H1 (cell line): Measurements from ENCODE around the gene COG7. TPM values are rescaled to one million over a fixed set of nuclear protein-coding genes. Genes with fewer than 3 reads are reported as not detected.

Source experiments
- CTCF ChIA-PET: fragments of 300-600 bp; sonication (Branson Sonifier 250); formaldehyde crosslinking; loops from one replicate; lab custom pipeline; 2021; ENCODE audit not compliant: partially characterized antibody; lab: Charles Lee
- POLR2A ChIA-PET: fragments of 300-600 bp; sonication (Branson Sonifier 250); formaldehyde crosslinking; loops from one replicate; lab custom pipeline; 2021; ENCODE audit warnings: inconsistent platforms; ENCODE audit not compliant: partially characterized antibody; lab: Charles Lee
- DNase-seq, 2 experiments: peaks; one replicate each; pipeline versions ENCODE4 v3.0.0 to v3.0.0-alpha.2; 2010 to 2022; ENCODE audit warnings: low spot score in 2 of 2, low read depth in 1 of 2, mixed read lengths in 1 of 2
- FAIRE-seq: peaks from 2 replicates; lab custom pipeline; 2011; peaks lifted over from hg19 to GRCh38; lab: Jason Lieb, UNC
- H2AFZ ChIP-seq: 2 replicates; pipeline ENCODE4 v1.8.1; 2012; ENCODE audit warnings: low read length, inconsistent platforms
- H2AK5ac ChIP-seq: 2 replicates; pipeline ENCODE4 v1.6.1; 2013; ENCODE audit warnings: low read depth, low read length
- H2BK120ac ChIP-seq: replicated peaks from 2 replicates; pipeline ENCODE3; 2013; ENCODE audit warnings: low read depth, low read length, inconsistent platforms
- H2BK12ac ChIP-seq: 2 replicates; pipeline ENCODE4 v1.6.1; 2013; ENCODE audit warnings: low read depth, low read length
- H2BK15ac ChIP-seq: 2 replicates; pipeline ENCODE4 v1.6.1; 2013; ENCODE audit warnings: low read length
- H2BK20ac ChIP-seq: 2 replicates; pipeline ENCODE4 v1.6.1; 2013; ENCODE audit warnings: low read length
- H2BK5ac ChIP-seq: 2 replicates; pipeline ENCODE4 v1.6.1; 2013; ENCODE audit warnings: low read depth, low read length
- H3K14ac ChIP-seq: 2 replicates; pipeline ENCODE4 v1.6.1; 2013; ENCODE audit warnings: inconsistent platforms; ENCODE audit not compliant: insufficient read length
- H3K18ac ChIP-seq: 2 replicates; pipeline ENCODE4 v1.6.1; 2013; ENCODE audit warnings: low read length; ENCODE audit errors: extremely low read depth
- H3K23ac ChIP-seq: 2 replicates; pipeline ENCODE4 v1.6.1; 2013; ENCODE audit warnings: inconsistent platforms; ENCODE audit not compliant: insufficient read length
- H3K23me2 ChIP-seq: 2 replicates; pipeline ENCODE4 v1.6.1; 2013; ENCODE audit warnings: low read depth, low read length
- H3K27ac ChIP-seq: 2 replicates; pipeline ENCODE4 v1.6.1; 2011; ENCODE audit warnings: low read depth, low read length, inconsistent platforms
- H3K27me3 ChIP-seq, 4 experiments: replicated peaks in 1 of 4; 1 replicate in 1 of 4; 2 replicates in 3 of 4; pipeline versions ENCODE4 v1.6.1 to v1.8.1; 2011 to 2013; ENCODE audit warnings: low read length in 3 of 4, mild to moderate bottlenecking in 3 of 4, inconsistent platforms in 2 of 4, mixed read lengths in 2 of 4, moderate library complexity in 1 of 4; ENCODE audit not compliant: control insufficient read depth in 3 of 4, insufficient read depth in 3 of 4; ENCODE audit errors: extremely low read depth in 1 of 4
- H3K36me3 ChIP-seq, 4 experiments: 2 replicates each; pipeline versions ENCODE4 v1.6.1 to v1.8.1; 2011 to 2013; ENCODE audit warnings: mild to moderate bottlenecking in 4 of 4, low read length in 3 of 4, moderate library complexity in 2 of 4, control low read depth in 1 of 4, inconsistent platforms in 1 of 4; ENCODE audit not compliant: insufficient read depth in 4 of 4, control insufficient read depth in 2 of 4
- H3K4ac ChIP-seq: replicated peaks from 2 replicates; pipeline ENCODE3; 2013; ENCODE audit warnings: low read length, low read depth, mixed read lengths, inconsistent platforms; ENCODE audit not compliant: insufficient read length
- H3K4me1 ChIP-seq, 4 experiments: replicated peaks in 1 of 4; 1 replicate in 1 of 4; 2 replicates in 3 of 4; pipeline versions ENCODE4 v1.6.1 to v1.8.1; 2011 to 2013; ENCODE audit warnings: low read length in 3 of 4, inconsistent platforms in 2 of 4, mixed read lengths in 1 of 4; ENCODE audit not compliant: insufficient read depth in 4 of 4, control insufficient read depth in 3 of 4
- H3K4me2 ChIP-seq, 2 experiments: 2 replicates each; pipeline versions ENCODE4 v1.6.1 to v1.8.1; 2011 to 2013; ENCODE audit warnings: low read depth in 2 of 2, low read length in 2 of 2, control low read depth in 1 of 2, inconsistent platforms in 1 of 2, mild to moderate bottlenecking in 1 of 2; ENCODE audit not compliant: insufficient read depth in 1 of 2
- H3K4me3 ChIP-seq, 4 experiments: fragments of 200-600, 300-600 bp in 1 of 4; sonication (generic), shearing (Covaris generic), sonication (Bioruptor Twin) in 1 of 4; 2 replicates each; pipeline versions ENCODE4 v1.5.1 to v1.8.1; 2011 to 2016; ENCODE audit warnings: low read length in 4 of 4, low read depth in 3 of 4, control low read depth in 2 of 4, inconsistent platforms in 2 of 4, mild to moderate bottlenecking in 2 of 4, mixed read lengths in 1 of 4, moderate library complexity in 1 of 4; ENCODE audit not compliant: insufficient read depth in 2 of 4; ENCODE audit errors: extremely low read depth in 1 of 4
- H3K56ac ChIP-seq: replicated peaks from 2 replicates; pipeline ENCODE3; 2013; ENCODE audit warnings: low read depth, mild to moderate bottlenecking, mixed read lengths, low read length, inconsistent platforms; ENCODE audit not compliant: insufficient read length
- H3K79me1 ChIP-seq: 2 replicates; pipeline ENCODE4 v1.6.1; 2013; ENCODE audit warnings: low read depth, low read length, control low read depth
- H3K79me2 ChIP-seq, 2 experiments: 2 replicates each; pipeline versions ENCODE4 v1.6.1 to v1.8.1; 2012 to 2013; ENCODE audit warnings: low read length in 2 of 2, mild to moderate bottlenecking in 2 of 2, inconsistent platforms in 1 of 2; ENCODE audit not compliant: insufficient read depth in 2 of 2, control insufficient read depth in 1 of 2
- H3K9ac ChIP-seq, 4 experiments: replicated peaks in 1 of 4; 1 replicate in 1 of 4; 2 replicates in 3 of 4; pipeline versions ENCODE4 v1.6.1 to v1.8.1; 2011 to 2013; ENCODE audit warnings: low read depth in 3 of 4, low read length in 3 of 4, control low read depth in 2 of 4, mild to moderate bottlenecking in 2 of 4, moderate library complexity in 2 of 4, inconsistent platforms in 1 of 4; ENCODE audit errors: extremely low read depth in 1 of 4
- H3K9me3 ChIP-seq, 2 experiments: 2 replicates each; pipeline versions ENCODE4 v1.6.1 to v1.8.1; 2012 to 2013; ENCODE audit warnings: mild to moderate bottlenecking in 2 of 2, moderate library complexity in 2 of 2, control low read depth in 1 of 2, inconsistent platforms in 1 of 2, low read depth in 1 of 2, low read length in 1 of 2, mixed read lengths in 1 of 2; ENCODE audit not compliant: insufficient read depth in 2 of 2
- H4K20me1 ChIP-seq, 2 experiments: replicated peaks in 1 of 2; 2 replicates each; pipeline versions ENCODE3 to v1.8.1; 2011 to 2013; ENCODE audit warnings: inconsistent platforms in 2 of 2, low read length in 2 of 2, mild to moderate bottlenecking in 1 of 2; ENCODE audit not compliant: insufficient read depth in 2 of 2, control insufficient read depth in 1 of 2
- H4K5ac ChIP-seq: 2 replicates; pipeline ENCODE4 v1.6.1; 2013; ENCODE audit warnings: low read length, low read depth, mixed read lengths, inconsistent platforms; ENCODE audit not compliant: insufficient read length
- H4K8ac ChIP-seq: 2 replicates; pipeline ENCODE4 v1.8.0; 2013; ENCODE audit warnings: mild to moderate bottlenecking, moderate library complexity, low read length, inconsistent platforms; ENCODE audit not compliant: insufficient read depth; ENCODE audit errors: extremely low read depth
- H4K91ac ChIP-seq: replicated peaks from 2 replicates; pipeline ENCODE3; 2013; ENCODE audit warnings: low read length, mixed read lengths, inconsistent platforms; ENCODE audit not compliant: insufficient read length
- ASH2L ChIP-seq: fragments of 200-600, 300-600 bp; sonication (generic); IDR thresholded peaks from one replicate; pipeline ENCODE4 v1.7.1; 2017; ENCODE audit warnings: low read length
- BRCA1 ChIP-seq: IDR thresholded peaks from 2 replicates; pipeline ENCODE4 v1.6.1; 2012; ENCODE audit warnings: low read depth, low read length, improper control_type of control experiment
- CBX5 ChIP-seq: fragments of 300-800, 300-1000 bp; sonication (generic); IDR thresholded peaks from 2 replicates; pipeline ENCODE4 v1.7.1; 2016; ENCODE audit warnings: antibody characterized with exemption, low read length, low read depth
- CHD1 ChIP-seq: IDR thresholded peaks from 2 replicates; pipeline ENCODE4 v1.6.1; 2012; ENCODE audit warnings: low read depth, low read length, improper control_type of control experiment
- FOSL1 ChIP-seq: IDR thresholded peaks from 2 replicates; pipeline ENCODE4 v1.6.1; 2011; ENCODE audit warnings: mild to moderate bottlenecking, low read depth, low read length, moderate library complexity; ENCODE audit not compliant: insufficient read depth
- HDAC6 ChIP-seq: IDR thresholded peaks from one replicate; pipeline ENCODE4 v1.7.1; 2012; ENCODE audit warnings: low read depth, mild to moderate bottlenecking, inconsistent platforms, low read length, moderate library complexity
- JUN ChIP-seq: IDR thresholded peaks from 2 replicates; pipeline ENCODE4 v1.6.1; 2011; ENCODE audit warnings: low read depth, mild to moderate bottlenecking, improper control_type of control experiment, low read length
- KDM4A ChIP-seq: IDR thresholded peaks from one replicate; pipeline ENCODE4 v1.7.1; 2012; ENCODE audit warnings: low read depth, mild to moderate bottlenecking, moderate library complexity, low read length, inconsistent platforms; ENCODE audit not compliant: severe bottlenecking
- KDM5A ChIP-seq: fragments of 200-600 bp; IDR thresholded peaks from 2 replicates; pipeline ENCODE4 v1.7.1; 2012; ENCODE audit warnings: mild to moderate bottlenecking, low read length, inconsistent platforms, mixed read lengths
- SP4 ChIP-seq: IDR thresholded peaks from 2 replicates; pipeline ENCODE4 v1.6.1; 2012; ENCODE audit warnings: low read length, inconsistent platforms
- SRF ChIP-seq: IDR thresholded peaks from 2 replicates; pipeline ENCODE4 v1.6.1; 2011; ENCODE audit warnings: mild to moderate bottlenecking, low read depth, low read length, moderate library complexity
- TBP ChIP-seq: IDR thresholded peaks from 2 replicates; pipeline ENCODE4 v1.6.1; 2011; ENCODE audit warnings: low read depth, low read length, improper control_type of control experiment
- ZNF274 ChIP-seq: IDR thresholded peaks from 2 replicates; pipeline ENCODE4 v1.7.0; 2012; ENCODE audit warnings: low read length, borderline replicate concordance; ENCODE audit errors: extremely low read depth
- WGBS, 2 experiments: shearing (Covaris generic) in 1 of 2; methylation state at CpG; one replicate each; pipeline versions ENCODE4 v1.1.6 to v1.1.7; 2013 to 2015; ENCODE audit warnings: low lambda C conversion rate in 2 of 2, mixed read lengths in 2 of 2, inconsistent platforms in 1 of 2, low coverage in 1 of 2, missing lambda C conversion rate in 1 of 2; ENCODE audit not compliant: insufficient replicate concordance in 2 of 2, insufficient coverage in 1 of 2, insufficient read length in 1 of 2; ENCODE audit errors: extremely low coverage in 1 of 2, missing lambda C conversion rate in 1 of 2; 5-methylcytosine and 5-hydroxymethylcytosine counted together
- polyA plus RNA-seq, 7 experiments: library from polyadenylated mRNA; depleted of rRNA in 3 of 7; stranded (reverse) in 5 of 7; unstranded in 2 of 7; fragments of >200 nt in 5 of 7; fragments of 200-250 nt in 2 of 7; gene quantifications; 1 replicate in 5 of 7; 2 replicates in 1 of 7; 4 replicates in 1 of 7; pipeline versions ENCODE4 v1.2.1 to v1.2.3, GENCODE V29; 2011 to 2013; ENCODE audit warnings: missing spikeins in 2 of 7, mixed read lengths in 2 of 7
- total RNA-seq: library from RNA; stranded (reverse); fragmentation: NEBNext Ultra II Directional; extraction: Animal tissue kit (Norgen Biotek cat#: 25700); gene quantifications from 2 replicates; pipeline ENCODE4 v1.2.1, GENCODE V29; 2021

Gene COG7
- total and polyA plus RNA-seq, 2 of the 8 experiments (the other 6 are each of a cell fraction or from before 2014, with no cell fraction given), result 17.2 to 40.4 TPM

DNA sequence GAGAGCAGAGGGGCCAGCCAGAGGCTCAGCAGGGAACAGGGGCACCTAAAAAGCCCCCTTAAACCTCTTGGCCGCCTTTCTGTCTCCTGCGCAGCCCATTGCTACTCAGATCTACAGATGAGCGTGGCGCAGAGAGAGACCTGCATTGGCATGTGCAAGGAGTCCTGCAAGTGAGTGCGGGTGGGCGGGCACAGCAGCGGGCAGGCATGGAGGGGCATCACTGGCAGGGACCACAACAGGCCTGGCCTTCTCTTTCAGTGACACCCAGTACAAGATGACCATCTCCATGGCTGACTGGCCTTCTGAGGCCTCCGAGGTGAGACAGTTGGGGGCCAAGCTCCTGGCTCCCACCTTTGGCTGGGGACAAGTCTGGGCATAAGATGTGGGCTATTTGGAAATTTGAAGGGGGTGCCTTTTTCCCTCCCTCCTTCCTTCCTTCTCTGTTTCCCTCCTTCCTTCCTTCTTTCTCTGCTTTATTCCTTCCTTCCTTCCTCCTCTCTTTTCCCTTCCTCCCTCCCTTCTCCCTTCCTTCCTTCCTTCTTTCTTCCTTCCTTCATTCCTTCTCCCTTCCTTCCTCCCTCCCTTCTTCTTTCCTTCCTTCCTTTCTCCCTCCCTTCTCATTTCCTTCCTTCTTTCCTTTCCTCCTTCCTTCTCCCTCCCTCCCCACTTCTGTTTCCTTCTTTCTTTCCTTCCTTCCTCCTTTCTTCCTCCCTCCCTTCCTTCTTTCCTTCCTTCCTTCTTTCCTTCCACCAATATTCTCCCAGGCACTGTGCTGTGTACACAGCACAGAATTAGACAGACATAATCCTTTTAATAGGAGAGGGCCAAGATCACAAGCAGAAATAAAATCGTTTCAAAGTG, 75.7 kb downstream of the COG7 start:
- POLR2A ChIA-PET, result no interaction called here
- Histone ChIP-seq H3K23me2 (no peaks in the 10 kb centered on the region; the same call in 1 of the 2 replicates), H3K27me3 (no peaks in the 10 kb centered on the region), H3K14ac (no peak overlapping the region), H3K79me1 (no peaks in the 10 kb centered on the region), H4K5ac (no peak overlapping the region), H3K27ac (no peak overlapping the region), H2BK20ac (no peak overlapping the region), H2BK120ac (no peak overlapping the region), H3K9ac (no peak overlapping the region), H3K4me2 (no peak overlapping the region), H2BK15ac (no peak overlapping the region), H3K9me3 (no peaks in the 10 kb centered on the region), H2BK5ac (no peak overlapping the region), H3K79me2 (no peaks in the 10 kb centered on the region), H3K18ac (no peak overlapping the region), H2AK5ac (no peak overlapping the region), H4K8ac (peak overlapping the region; percentile 16; the same call in 1 of the 2 replicates), H3K36me3 (no peaks in the 10 kb centered on the region), H4K20me1 (no peaks in the 10 kb centered on the region), H2AFZ (no peak overlapping the region), H3K4me3 (no peak overlapping the region), H2BK12ac (no peak overlapping the region), H4K91ac (no peak overlapping the region), H3K23ac (no peak overlapping the region), H3K56ac (no peak overlapping the region), H3K4me1 (peaks cover 0 to 4% (median 1%) of the 10 kb centered on the region in 4 experiments; a peak in 2 of 7 replicates), H3K4ac (no peak overlapping the region)
- FAIRE-seq (no peak), DNase-seq (no peak)
- TF ChIP-seq CHD1 (no peak), BRCA1 (no peak), JUN (no peak), FOSL1 (no peak), ZNF274 (no peak), HDAC6 (no peak), SP4 (no peak), TBP (no peak), ASH2L (no peak), CBX5 (no peak), KDM5A (no peak), KDM4A (no peak), SRF (no peak)
- 84% methylated on average over 7 of the region's 9 CpGs; no CpG with 5 or more reads in 1 of the 2 experiments for WGBS, 2 experiments
- CTCF ChIA-PET, result interaction anchor here (7.4 kb wide), 1 partner anchor 58 kb away, joined by 44 read pairs; no protein-coding TSS in a partner anchor
